Colonic mucosa (tissue), 4 donors: ENCODE results near the gene PELI1. TPM values are rescaled to one million over a fixed set of nuclear protein-coding genes. Genes with fewer than 3 reads are reported as not detected.
A peak's percentile ranks its signal among the peaks of the same experiment; 100 is the strongest.

Source experiments
- DNase-seq: peaks from one replicate; pipeline ENCODE4 v3.0.0-alpha.2; 2020
- H3K27ac ChIP-seq: fragments of 200-600 bp; one replicate; pipeline ENCODE4 v1.8.0; 2021
- H3K27me3 ChIP-seq: fragments of 200-600 bp; one replicate; pipeline ENCODE4 v1.8.0; 2021
- H3K36me3 ChIP-seq: fragments of 200-600 bp; one replicate; pipeline ENCODE4 v1.8.0; 2021
- H3K4me1 ChIP-seq: fragments of 200-600 bp; one replicate; pipeline ENCODE4 v1.8.0; 2021; ENCODE audit warnings: mild to moderate bottlenecking
- H3K4me3 ChIP-seq: fragments of 200-600 bp; one replicate; pipeline ENCODE4 v1.8.0; 2021
- H3K9ac ChIP-seq, 2 donors: one replicate each; pipeline ENCODE4 v1.7.0; 2013; ENCODE audit warnings: control low read depth in 2 of 2, low read depth in 2 of 2, low read length in 2 of 2
- H3K9me3 ChIP-seq: fragments of 200-600 bp; one replicate; pipeline ENCODE4 v1.8.0; 2021
- CTCF ChIP-seq: fragments of 200-600 bp; IDR thresholded peaks from one replicate; pipeline ENCODE4 v1.8.0; 2022; ENCODE audit warnings: antibody characterized with exemption, mild to moderate bottlenecking
- intact Hi-C: fragments of 100-400 bp; cut with DNase I; formaldehyde crosslinking; loops from one replicate; pipeline ENCODE4 v1.14.1; 2022
- total RNA-seq, 2 donors: library from RNA; stranded (reverse); fragmentation: NEBNext Ultra II Directional in 1 of 2; extraction: Animal tissue kit (Norgen Biotek cat#: 25700) in 1 of 2; gene quantifications; one replicate each; pipeline ENCODE4 v1.2.1, GENCODE V29; 2021
- donor health status: healthy.
- donor health status: DM: no; HTN: no; CAD: no.
- donor health status: DM: no; HTN: no; CAD: no.

Gene PELI1
- total RNA-seq, 2 donors from 2014 or later: 34.3 to 57.6 TPM

- Histone ChIP-seq H3K27ac (no peak overlapping the region), H3K9me3 (no peaks in the 10 kb centered on the region), H3K36me3 (no peaks in the 10 kb centered on the region), H3K27me3 (no peaks in the 10 kb centered on the region), H3K9ac (no peak overlapping the region), H3K4me3 (no peak overlapping the region), H3K4me1 (peaks cover 7% of the 10 kb centered on the region)
- TF ChIP-seq CTCF: no peak
- intact Hi-C loops: no loop called here
- no peak for DNase-seq
Measured at GRCh38 chr2:64128406-64128805, 15.8 kb downstream of the PELI1 start.

DNA sequence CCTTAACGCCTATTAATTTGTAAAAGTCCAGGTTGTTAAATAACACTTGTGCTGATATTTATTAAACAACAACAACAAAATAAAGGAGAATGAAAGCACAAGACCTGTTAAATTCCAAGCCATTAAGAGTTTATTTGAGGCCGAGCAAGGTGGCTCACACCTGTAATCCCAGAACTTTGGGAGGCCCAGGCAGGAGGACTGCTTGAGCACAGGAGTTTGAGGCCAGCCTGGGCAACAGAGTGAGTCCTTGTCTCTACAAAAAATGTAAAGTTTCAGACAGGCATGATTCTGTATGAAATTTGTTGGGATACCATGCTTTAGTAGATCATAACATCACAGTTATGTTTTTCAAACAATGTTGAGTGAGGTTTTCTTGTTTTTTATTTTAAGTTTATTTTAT is 17.1 kb downstream of the PELI1 start:
- Histone ChIP-seq H3K27ac (no peak overlapping the region), H3K4me3 (no peak overlapping the region), H3K9ac (no peak overlapping the region), H3K4me1 (peaks cover 15% of the 10 kb centered on the region), H3K9me3 (no peaks in the 10 kb centered on the region), H3K36me3 (no peaks in the 10 kb centered on the region), H3K27me3 (no peaks in the 10 kb centered on the region)
- no peak for TF ChIP-seq CTCF
- DNase-seq: no peak
- intact Hi-C loops: no loop called here

- Histone ChIP-seq H3K9ac (no peak overlapping the region), H3K36me3 (no peaks in the 10 kb centered on the region), H3K9me3 (no peaks in the 10 kb centered on the region), H3K27ac (no peak overlapping the region), H3K27me3 (no peaks in the 10 kb centered on the region), H3K4me3 (no peak overlapping the region), H3K4me1 (peaks cover 15% of the 10 kb centered on the region)
- no peak for DNase-seq
- intact Hi-C loops: no loop called here
- TF ChIP-seq CTCF: no peak
Measured at GRCh38 chr2:64126601-64127000, 17.6 kb downstream of the PELI1 start.

GRCh38 chr2:64124571-64124970 is 19.6 kb downstream of the PELI1 start:
- intact Hi-C loops: no loop called here
- Histone ChIP-seq H3K4me3 (no peak overlapping the region), H3K9ac (peak overlapping the region in 1 of 2 donors; percentile 9), H3K36me3 (no peaks in the 10 kb centered on the region), H3K27me3 (no peaks in the 10 kb centered on the region), H3K9me3 (no peaks in the 10 kb centered on the region), H3K4me1 (peaks cover 15% of the 10 kb centered on the region), H3K27ac (peak overlapping the region; percentile 64)
- no peak for TF ChIP-seq CTCF
- no peak for DNase-seq

GRCh38 chr2:64124168-64124567 is 20.1 kb downstream of the PELI1 start:
- Histone ChIP-seq H3K4me3 (no peak overlapping the region), H3K9me3 (no peaks in the 10 kb centered on the region), H3K9ac (no peak overlapping the region), H3K36me3 (no peaks in the 10 kb centered on the region), H3K27ac (peak overlapping the region; percentile 64), H3K4me1 (peaks cover 12% of the 10 kb centered on the region), H3K27me3 (no peaks in the 10 kb centered on the region)
- no peak for DNase-seq
- TF ChIP-seq CTCF: no peak
- intact Hi-C loops: no loop called here

- Histone ChIP-seq H3K27ac (peak overlapping the region; percentile 64), H3K4me1 (peaks cover 12% of the 10 kb centered on the region), H3K36me3 (no peaks in the 10 kb centered on the region), H3K27me3 (no peaks in the 10 kb centered on the region), H3K9ac (no peak overlapping the region), H3K4me3 (no peak overlapping the region), H3K9me3 (no peaks in the 10 kb centered on the region)
- no peak for TF ChIP-seq CTCF
- intact Hi-C loops: no loop called here
- no peak for DNase-seq
Measured at GRCh38 chr2:64123740-64124139, 20.5 kb downstream of the PELI1 start.
